LNCaP clone FGC (cell line): ENCODE measurements around the gene MYL10.
A peak's percentile ranks its signal among the peaks of the same experiment; 100 is the strongest.
"Not testable (repeated sequence)": the region's sequence is repeated elsewhere in the genome, so short reads cannot be mapped to it uniquely, and the experiment has no call there.

Experiments used
- DNase-seq: peaks from one replicate; pipeline ENCODE4 v3.0.0-alpha.2; 2011; ENCODE audit warnings: low read depth
- H3K4me3 ChIP-seq: 2 replicates; pipeline ENCODE4 v1.5.1; 2011; ENCODE audit warnings: mild to moderate bottlenecking, low read depth, low read length, control low read depth
- CTCF ChIP-seq: IDR thresholded peaks from 2 replicates; pipeline ENCODE4 v1.5.1; 2012; ENCODE audit warnings: mild to moderate bottlenecking; ENCODE audit not compliant: control insufficient read depth, insufficient read depth; ENCODE audit errors: extremely low read depth

The MYL10 gene

GRCh38 chr7:101659706-101660105, 30.6 kb upstream of the MYL10 start:
- no peak for DNase-seq
- TF ChIP-seq CTCF = no peak
- H3K4me3 ChIP-seq = no peak overlapping the region

GRCh38 chr7:101657171-101657570, 28.1 kb upstream of the MYL10 start:
- TF ChIP-seq CTCF = no peak
- H3K4me3 ChIP-seq = no peak overlapping the region
- DNase-seq = no peak

GRCh38 chr7:101651112-101651511, 22.0 kb upstream of the MYL10 start:
- H3K4me3 ChIP-seq = no peak overlapping the region
- DNase-seq = no peak
- TF ChIP-seq CTCF = no peak

GRCh38 chr7:101650579-101651081, 21.5 kb upstream of the MYL10 start:
- no peak for DNase-seq
- H3K4me3 ChIP-seq = no peak overlapping the region

GRCh38 chr7:101647876-101648275, 18.8 kb upstream of the MYL10 start:
- not testable (repeated sequence) for H3K4me3 ChIP-seq, DNase-seq

More at GRCh38 chr7:101650579-101651081, 21.5 kb upstream of the MYL10 start:
- TF ChIP-seq CTCF = no peak

- no peak overlapping the region for H3K4me3 ChIP-seq
- TF ChIP-seq CTCF = no peak
- DNase-seq = no peak
Observed at GRCh38 chr7:101645951-101646350, 16.9 kb upstream of the MYL10 start.

- no peak overlapping the region for H3K4me3 ChIP-seq
- no peak for TF ChIP-seq CTCF
- DNase-seq = peak; percentile 74
Observed at GRCh38 chr7:101644879-101645278, 15.8 kb upstream of the MYL10 start.

GRCh38 chr7:101639127-101639526, 10.0 kb upstream of the MYL10 start:
- H3K4me3 ChIP-seq, DNase-seq: not testable (repeated sequence)
